22Rv1 (cell line): ENCODE results near the gene SERPINI1.

Source experiments
- H3K27ac ChIP-seq: fragments of 450-650 bp; 2 replicates; pipeline ENCODE4 v1.5.1; 2017
- ZFX ChIP-seq: fragments of 450-650 bp; IDR thresholded peaks from 2 replicates; pipeline ENCODE4 v1.6.1; 2017; ENCODE audit warnings: antibody characterized with exemption, borderline replicate concordance
- TF ChIP-seq, protein P1 (sequence below): fragments of 450-650 bp; IDR thresholded peaks from 2 replicates; pipeline ENCODE4 v1.5.1; 2017; ENCODE audit warnings: mild to moderate bottlenecking

The SERPINI1 gene

DNA sequence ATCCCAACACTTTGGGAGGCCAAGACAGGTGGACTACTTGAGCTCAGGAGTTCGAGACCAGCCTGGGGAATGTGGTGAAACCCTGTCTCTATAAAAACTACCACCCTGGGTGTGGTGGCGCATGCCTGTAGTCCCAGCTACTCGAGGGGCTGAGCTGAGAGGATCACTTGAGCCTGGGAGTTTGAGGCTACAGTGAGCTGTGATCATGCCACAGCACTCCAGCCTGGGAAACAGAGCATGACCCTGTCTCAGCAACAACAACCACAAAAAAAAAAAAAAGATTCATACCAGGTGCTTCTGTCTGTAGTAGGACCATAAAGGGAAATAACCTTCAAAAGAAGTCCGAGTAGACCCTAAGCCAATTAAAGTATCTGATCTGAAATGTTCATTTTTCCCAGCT, 94.5 kb downstream of the SERPINI1 start:
- H3K27ac ChIP-seq: no peak overlapping the region
- TF ChIP-seq, protein P1, sequence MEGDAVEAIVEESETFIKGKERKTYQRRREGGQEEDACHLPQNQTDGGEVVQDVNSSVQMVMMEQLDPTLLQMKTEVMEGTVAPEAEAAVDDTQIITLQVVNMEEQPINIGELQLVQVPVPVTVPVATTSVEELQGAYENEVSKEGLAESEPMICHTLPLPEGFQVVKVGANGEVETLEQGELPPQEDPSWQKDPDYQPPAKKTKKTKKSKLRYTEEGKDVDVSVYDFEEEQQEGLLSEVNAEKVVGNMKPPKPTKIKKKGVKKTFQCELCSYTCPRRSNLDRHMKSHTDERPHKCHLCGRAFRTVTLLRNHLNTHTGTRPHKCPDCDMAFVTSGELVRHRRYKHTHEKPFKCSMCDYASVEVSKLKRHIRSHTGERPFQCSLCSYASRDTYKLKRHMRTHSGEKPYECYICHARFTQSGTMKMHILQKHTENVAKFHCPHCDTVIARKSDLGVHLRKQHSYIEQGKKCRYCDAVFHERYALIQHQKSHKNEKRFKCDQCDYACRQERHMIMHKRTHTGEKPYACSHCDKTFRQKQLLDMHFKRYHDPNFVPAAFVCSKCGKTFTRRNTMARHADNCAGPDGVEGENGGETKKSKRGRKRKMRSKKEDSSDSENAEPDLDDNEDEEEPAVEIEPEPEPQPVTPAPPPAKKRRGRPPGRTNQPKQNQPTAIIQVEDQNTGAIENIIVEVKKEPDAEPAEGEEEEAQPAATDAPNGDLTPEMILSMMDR: no peak
- TF ChIP-seq ZFX: no peak

DNA sequence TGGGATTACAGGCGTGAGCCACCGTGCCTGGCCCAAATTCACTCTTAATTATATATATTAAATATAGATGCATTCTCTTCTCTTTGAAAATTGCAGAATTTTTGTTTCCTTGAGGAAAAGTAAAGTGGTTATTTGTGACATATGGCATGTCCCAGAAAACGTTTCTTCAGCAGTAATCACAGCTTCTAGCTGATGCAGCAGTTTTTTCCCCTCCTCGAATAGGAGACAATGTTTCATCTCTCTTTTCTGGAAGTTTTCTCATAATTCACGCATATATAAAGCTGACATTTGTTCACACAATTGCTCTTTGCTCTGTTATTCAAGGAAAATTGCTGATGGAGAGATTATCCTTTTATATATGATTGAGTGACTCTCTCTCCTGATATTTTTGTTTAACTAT, 99.8 kb downstream of the SERPINI1 start:
- no peak overlapping the region for H3K27ac ChIP-seq

DNA sequence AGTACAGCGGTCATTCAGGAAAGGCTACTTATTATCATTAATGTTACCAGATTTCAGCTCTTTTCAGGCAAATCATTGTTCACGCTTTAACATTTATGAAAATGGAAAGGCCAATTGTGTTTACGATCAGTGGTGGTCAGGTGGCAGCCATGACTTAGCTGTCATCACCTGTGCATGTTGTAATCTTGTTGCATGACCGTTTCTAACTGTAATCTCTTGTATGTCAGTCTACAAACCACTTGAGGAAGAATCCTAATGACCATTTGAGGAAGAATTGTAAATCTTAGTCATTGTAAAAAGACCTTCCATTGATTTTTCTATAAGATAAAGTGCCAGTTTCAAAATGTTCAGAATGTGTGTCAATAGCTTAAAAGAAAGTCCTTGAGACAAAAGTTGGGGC, 100.4 kb downstream of the SERPINI1 start:
- TF ChIP-seq ZFX: no peak
- TF ChIP-seq, protein P1: no peak
- H3K27ac ChIP-seq: no peak overlapping the region

More for the DNA sequence above, 99.8 kb downstream of the SERPINI1 start:
- TF ChIP-seq, protein P1: no peak
- TF ChIP-seq ZFX: no peak

DNA sequence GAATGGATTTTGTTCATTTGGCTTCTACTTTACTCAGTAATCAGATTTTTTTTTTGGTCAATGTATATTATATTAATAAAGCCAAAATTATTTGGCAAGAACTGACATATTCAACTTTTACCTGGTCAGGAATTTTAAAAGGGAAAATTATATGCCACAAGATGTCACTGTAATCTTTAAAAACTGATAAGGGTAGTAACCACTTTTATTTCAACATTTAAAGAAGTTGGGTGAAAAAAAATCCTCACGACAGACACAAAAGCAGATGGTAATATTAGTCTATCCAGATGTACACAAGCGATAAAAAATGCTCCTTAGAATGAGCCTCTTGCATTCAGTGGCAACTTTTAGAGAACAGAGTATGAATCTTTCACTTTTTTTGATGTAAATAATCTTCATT, 101.9 kb downstream of the SERPINI1 start:
- TF ChIP-seq ZFX: no peak
- TF ChIP-seq, protein P1: no peak

DNA sequence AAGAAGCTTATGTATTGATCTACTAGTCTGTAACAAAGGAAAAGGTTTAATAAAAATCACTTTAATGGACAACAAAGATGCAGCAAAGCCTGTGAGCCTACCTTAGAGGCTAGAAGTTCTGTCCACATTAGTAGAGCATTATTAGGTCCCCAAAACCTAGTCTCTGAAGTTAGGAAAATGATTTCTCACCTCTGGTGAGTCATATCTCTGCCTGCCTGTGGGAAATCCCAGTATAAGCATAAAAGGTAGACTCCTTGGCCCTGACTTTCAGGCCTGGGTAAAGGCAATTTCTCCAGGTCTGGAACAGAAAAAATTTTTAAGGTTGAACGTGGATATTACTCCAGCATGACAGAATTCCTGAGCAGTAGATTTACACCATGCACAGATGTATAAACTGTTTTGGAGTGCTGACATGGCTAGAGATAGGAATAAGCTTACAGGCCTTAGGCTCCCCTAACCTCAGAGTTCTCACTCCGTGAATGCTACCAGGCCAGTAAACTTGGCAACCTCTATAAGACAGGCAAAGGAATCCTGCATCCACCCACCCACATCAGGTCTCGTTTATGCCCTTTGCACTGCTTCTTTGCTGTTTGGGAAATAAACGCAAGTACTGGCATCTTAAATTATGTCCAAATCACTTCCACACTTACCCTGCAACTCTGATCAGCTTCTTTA, 104.1 kb downstream of the SERPINI1 start:
- no peak overlapping the region for H3K27ac ChIP-seq

More for the DNA sequence above, 101.9 kb downstream of the SERPINI1 start:
- H3K27ac ChIP-seq: no peak overlapping the region

DNA sequence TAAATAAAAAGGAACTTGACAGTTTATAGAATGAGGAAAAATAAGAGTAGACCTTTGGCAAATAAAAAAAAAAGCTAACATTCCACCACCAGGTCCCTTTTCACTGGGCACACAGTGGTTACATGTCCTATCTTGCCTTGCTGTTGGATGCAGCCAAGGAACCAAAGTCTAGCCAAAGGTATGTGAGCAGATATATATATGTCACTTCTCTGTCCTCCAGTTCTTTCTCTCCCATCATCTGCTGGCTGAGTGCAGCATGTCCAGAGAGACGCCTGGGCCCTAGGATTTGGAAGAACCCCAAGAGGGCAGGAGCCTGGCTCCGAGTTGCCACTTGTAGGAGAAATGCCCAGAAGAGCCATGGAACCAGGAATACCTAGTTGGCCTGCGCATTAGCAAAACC, 104.7 kb downstream of the SERPINI1 start:
- H3K27ac ChIP-seq: no peak overlapping the region
- TF ChIP-seq, protein P1: no peak
- no peak for TF ChIP-seq ZFX

More for the DNA sequence above, 104.1 kb downstream of the SERPINI1 start:
- TF ChIP-seq, protein P1: no peak
- TF ChIP-seq ZFX: no peak

DNA sequence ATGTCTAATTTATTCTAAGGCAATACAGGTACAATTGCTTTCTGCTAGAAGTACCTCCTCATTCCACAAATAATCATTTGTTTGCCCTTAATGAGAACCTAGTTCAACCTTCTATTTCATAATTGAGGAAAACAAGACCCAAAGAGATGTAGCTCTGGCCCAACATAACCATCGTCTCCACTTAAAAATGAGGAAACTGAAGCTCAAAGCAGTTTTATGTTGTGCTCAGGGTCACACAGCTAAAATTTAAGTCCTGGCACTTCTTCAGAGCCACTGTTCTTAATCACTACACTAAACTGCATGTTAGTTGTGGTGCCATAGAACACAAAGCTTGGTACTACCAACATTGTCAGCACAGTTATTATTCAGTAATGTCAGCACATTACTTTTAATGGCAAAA, 108.0 kb downstream of the SERPINI1 start:
- TF ChIP-seq ZFX: no peak
- TF ChIP-seq, protein P1: no peak
- no peak overlapping the region for H3K27ac ChIP-seq
